GM18498 (cell line): Measurements from ENCODE around the gene CEP135.
"Not testable (repeated sequence)": the region's sequence is repeated elsewhere in the genome, so short reads cannot be mapped to it uniquely, and the experiment has no call there.

Experiments
- ATAC-seq: cut with Tn5 transposase; IDR thresholded peaks from one replicate; pipeline ENCODE4 v1.9.1; 2021; ENCODE audit warnings: mild to moderate bottlenecking, moderate library complexity; ENCODE audit not compliant: unreplicated experiment

The CEP135 gene

GRCh38 chr4:56067826-56068225 is 119.1 kb downstream of the CEP135 start:
- ATAC-seq = no peak

GRCh38 chr4:56072730-56073129 is 124.0 kb downstream of the CEP135 start:
- not testable (repeated sequence) for ATAC-seq

- no peak for ATAC-seq
These were observed 128.9 kb downstream of the CEP135 start for GRCh38 chr4:56077676-56078075.

- no peak for ATAC-seq
These were observed 130.1 kb downstream of the CEP135 start for GRCh38 chr4:56078866-56079265.

GRCh38 chr4:56080384-56080783 is 131.6 kb downstream of the CEP135 start:
- ATAC-seq = no peak

- ATAC-seq = no peak
These were observed 134.1 kb downstream of the CEP135 start for GRCh38 chr4:56082829-56083228.
